Measurements from ENCODE around the gene EFCC1.

GRCh38 chr3:129023909-129024308, 22.8 kb downstream of the EFCC1 start:
- peak; percentile 37 for TF ChIP-seq CTCF (IDR thresholded peaks at IDR 0.05; ENCODE audit: low read depth, low read length)
- TF ChIP-seq EZH2phosphoT487 (IDR thresholded peaks at IDR 0.05; ENCODE audit: low read depth), result no peak
